Measurements from ENCODE around the gene ACOX3. TPM values are rescaled to one million over a fixed set of nuclear protein-coding genes. Genes with fewer than 3 reads are reported as not detected.

ACOX3 gene
- total and polyA plus RNA-seq, 4 donors = 11.4 to 24.6 (median 13.6) TPM

DNA sequence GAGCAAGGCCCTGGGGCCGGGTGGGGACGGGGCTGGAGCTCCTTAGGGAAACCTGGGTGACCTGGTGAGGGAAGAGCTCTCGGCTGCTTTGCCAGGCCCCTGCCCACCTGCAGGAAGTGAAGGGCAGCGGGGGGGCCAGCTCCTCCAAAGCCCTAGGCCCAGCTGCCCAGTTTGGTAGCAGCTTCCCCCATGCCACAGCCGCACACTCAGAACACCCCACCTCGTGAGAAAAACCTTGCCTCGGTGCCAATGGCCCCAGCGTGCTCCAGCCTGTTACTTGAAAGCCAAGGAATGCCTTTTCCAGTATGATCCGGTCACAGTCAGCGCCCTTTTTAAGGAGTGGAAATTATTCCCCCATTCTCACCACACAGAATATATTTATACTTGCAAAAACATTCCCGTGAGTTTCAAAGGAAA is 38.3 kb downstream of the ACOX3 start (continued):
- TF ChIP-seq, protein P1, sequence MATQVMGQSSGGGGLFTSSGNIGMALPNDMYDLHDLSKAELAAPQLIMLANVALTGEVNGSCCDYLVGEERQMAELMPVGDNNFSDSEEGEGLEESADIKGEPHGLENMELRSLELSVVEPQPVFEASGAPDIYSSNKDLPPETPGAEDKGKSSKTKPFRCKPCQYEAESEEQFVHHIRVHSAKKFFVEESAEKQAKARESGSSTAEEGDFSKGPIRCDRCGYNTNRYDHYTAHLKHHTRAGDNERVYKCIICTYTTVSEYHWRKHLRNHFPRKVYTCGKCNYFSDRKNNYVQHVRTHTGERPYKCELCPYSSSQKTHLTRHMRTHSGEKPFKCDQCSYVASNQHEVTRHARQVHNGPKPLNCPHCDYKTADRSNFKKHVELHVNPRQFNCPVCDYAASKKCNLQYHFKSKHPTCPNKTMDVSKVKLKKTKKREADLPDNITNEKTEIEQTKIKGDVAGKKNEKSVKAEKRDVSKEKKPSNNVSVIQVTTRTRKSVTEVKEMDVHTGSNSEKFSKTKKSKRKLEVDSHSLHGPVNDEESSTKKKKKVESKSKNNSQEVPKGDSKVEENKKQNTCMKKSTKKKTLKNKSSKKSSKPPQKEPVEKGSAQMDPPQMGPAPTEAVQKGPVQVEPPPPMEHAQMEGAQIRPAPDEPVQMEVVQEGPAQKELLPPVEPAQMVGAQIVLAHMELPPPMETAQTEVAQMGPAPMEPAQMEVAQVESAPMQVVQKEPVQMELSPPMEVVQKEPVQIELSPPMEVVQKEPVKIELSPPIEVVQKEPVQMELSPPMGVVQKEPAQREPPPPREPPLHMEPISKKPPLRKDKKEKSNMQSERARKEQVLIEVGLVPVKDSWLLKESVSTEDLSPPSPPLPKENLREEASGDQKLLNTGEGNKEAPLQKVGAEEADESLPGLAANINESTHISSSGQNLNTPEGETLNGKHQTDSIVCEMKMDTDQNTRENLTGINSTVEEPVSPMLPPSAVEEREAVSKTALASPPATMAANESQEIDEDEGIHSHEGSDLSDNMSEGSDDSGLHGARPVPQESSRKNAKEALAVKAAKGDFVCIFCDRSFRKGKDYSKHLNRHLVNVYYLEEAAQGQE (IDR thresholded peaks at IDR 0.05) = no peak

DNA sequence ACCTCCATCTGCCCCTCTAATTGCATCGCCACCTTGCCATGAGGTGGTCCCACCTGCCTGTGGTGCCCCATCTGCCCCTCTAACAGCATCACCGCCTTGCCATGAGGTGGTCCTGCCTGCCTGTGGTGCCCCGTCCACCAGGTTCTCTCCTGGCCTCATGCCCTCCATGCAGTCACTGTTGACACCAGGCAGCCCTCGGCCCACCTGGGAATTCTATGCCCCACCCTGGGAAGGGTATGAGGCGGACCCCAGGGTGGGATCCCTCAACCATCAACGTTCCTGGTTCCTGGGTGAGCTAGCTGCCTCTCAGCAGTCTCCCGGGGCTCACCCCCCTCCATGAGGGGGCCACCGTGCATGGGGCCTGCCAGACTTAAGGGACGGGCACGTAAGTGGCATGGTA is 38.9 kb downstream of the ACOX3 start:
- DNase-seq (ENCODE audit: low spot score) = no peak
- no peak overlapping the region for H3K4me3 ChIP-seq (ENCODE audit: low read depth in 1 of 3, low read length in 3 of 3)
- no peak overlapping the region for H3K27ac ChIP-seq (ENCODE audit: low read depth in 1 of 2, low read length in 2 of 2)
- no peaks in the 10 kb centered on the region for H3K27me3 ChIP-seq (ENCODE audit: control insufficient read depth in 4 of 4, insufficient read depth in 4 of 4, low read length in 3 of 4)
- H3K9me3 ChIP-seq (ENCODE audit: control insufficient read depth in 4 of 4, low read length in 3 of 4) = no peaks in the 10 kb centered on the region
- H3K4me1 ChIP-seq (ENCODE audit: control insufficient read depth in 4 of 4, insufficient read depth in 4 of 4, low read length in 3 of 4) = no peaks in the 10 kb centered on the region
- WGBS = 94% methylated on average over 10 of the region's 10 CpGs
- TF ChIP-seq JUND (IDR thresholded peaks at IDR 0.05) (no peak), HNF4A (conservative IDR thresholded peaks at IDR 0.05) (no peak), EGR1 (IDR thresholded peaks at IDR 0.05; ENCODE audit: low read depth in 2 of 2) (no peak), GABPA (IDR thresholded peaks at IDR 0.05 in 1 of 2, conservative IDR thresholded peaks at IDR 0.05 in 1 of 2) (no peak), TAF1 (conservative IDR thresholded peaks at IDR 0.05) (no peak), RAD21 (IDR thresholded peaks at IDR 0.05) (no peak), YY1 (IDR thresholded peaks at IDR 0.05) (no peak), FOXA1 (IDR thresholded peaks at IDR 0.05) (no peak), RXRA (IDR thresholded peaks at IDR 0.05) (no peak), SP1 (IDR thresholded peaks at IDR 0.05) (no peak), HNF4G (IDR thresholded peaks at IDR 0.05) (no peak), FOXA2 (IDR thresholded peaks at IDR 0.05) (no peak), NR2F2 (IDR thresholded peaks at IDR 0.05) (no peak)
- TF ChIP-seq, protein P2, sequence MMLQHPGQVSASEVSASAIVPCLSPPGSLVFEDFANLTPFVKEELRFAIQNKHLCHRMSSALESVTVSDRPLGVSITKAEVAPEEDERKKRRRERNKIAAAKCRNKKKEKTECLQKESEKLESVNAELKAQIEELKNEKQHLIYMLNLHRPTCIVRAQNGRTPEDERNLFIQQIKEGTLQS (IDR thresholded peaks at IDR 0.05) = no peak
- TF ChIP-seq, protein P1 (IDR thresholded peaks at IDR 0.05) = no peak
- TF ChIP-seq, protein P3, sequence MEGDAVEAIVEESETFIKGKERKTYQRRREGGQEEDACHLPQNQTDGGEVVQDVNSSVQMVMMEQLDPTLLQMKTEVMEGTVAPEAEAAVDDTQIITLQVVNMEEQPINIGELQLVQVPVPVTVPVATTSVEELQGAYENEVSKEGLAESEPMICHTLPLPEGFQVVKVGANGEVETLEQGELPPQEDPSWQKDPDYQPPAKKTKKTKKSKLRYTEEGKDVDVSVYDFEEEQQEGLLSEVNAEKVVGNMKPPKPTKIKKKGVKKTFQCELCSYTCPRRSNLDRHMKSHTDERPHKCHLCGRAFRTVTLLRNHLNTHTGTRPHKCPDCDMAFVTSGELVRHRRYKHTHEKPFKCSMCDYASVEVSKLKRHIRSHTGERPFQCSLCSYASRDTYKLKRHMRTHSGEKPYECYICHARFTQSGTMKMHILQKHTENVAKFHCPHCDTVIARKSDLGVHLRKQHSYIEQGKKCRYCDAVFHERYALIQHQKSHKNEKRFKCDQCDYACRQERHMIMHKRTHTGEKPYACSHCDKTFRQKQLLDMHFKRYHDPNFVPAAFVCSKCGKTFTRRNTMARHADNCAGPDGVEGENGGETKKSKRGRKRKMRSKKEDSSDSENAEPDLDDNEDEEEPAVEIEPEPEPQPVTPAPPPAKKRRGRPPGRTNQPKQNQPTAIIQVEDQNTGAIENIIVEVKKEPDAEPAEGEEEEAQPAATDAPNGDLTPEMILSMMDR (IDR thresholded peaks at IDR 0.05; ENCODE audit: low read depth, low read length, missing input control) = no peak
- TF ChIP-seq, protein P4, sequence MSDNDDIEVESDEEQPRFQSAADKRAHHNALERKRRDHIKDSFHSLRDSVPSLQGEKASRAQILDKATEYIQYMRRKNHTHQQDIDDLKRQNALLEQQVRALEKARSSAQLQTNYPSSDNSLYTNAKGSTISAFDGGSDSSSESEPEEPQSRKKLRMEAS (IDR thresholded peaks at IDR 0.05) = no peak
- TF ChIP-seq, protein P5, sequence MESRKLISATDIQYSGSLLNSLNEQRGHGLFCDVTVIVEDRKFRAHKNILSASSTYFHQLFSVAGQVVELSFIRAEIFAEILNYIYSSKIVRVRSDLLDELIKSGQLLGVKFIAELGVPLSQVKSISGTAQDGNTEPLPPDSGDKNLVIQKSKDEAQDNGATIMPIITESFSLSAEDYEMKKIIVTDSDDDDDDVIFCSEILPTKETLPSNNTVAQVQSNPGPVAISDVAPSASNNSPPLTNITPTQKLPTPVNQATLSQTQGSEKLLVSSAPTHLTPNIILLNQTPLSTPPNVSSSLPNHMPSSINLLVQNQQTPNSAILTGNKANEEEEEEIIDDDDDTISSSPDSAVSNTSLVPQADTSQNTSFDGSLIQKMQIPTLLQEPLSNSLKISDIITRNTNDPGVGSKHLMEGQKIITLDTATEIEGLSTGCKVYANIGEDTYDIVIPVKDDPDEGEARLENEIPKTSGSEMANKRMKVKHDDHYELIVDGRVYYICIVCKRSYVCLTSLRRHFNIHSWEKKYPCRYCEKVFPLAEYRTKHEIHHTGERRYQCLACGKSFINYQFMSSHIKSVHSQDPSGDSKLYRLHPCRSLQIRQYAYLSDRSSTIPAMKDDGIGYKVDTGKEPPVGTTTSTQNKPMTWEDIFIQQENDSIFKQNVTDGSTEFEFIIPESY (IDR thresholded peaks at IDR 0.05) = no peak
- peaks cover 2 to 30% (median 10%) of the 10 kb centered on the region in 4 donors for H3K36me3 ChIP-seq (ENCODE audit: control insufficient read depth in 4 of 4, insufficient read depth in 3 of 4, low read depth in 1 of 4, low read length in 3 of 4)
- no peak overlapping the region for H3K9ac ChIP-seq (ENCODE audit: low read depth in 1 of 2, low read length in 2 of 2)

Measured in liver (tissue), 9 donors.